Breast epithelium (tissue), 4 donors: Measurements from ENCODE around the gene UBAC2. TPM values are rescaled to one million over a fixed set of nuclear protein-coding genes. Genes with fewer than 3 reads are reported as not detected.

ENCODE experiments used
- DNase-seq, 2 donors: peaks; one replicate each; pipeline ENCODE4 v3.0.0-alpha.2; 2019; ENCODE audit warnings: low spot score in 2 of 2
- H3K27ac ChIP-seq, 2 donors: fragments of 200-600 bp; sonication (generic) in 1 of 2; one replicate each; pipeline ENCODE4 v1.5.1; 2016 to 2019; ENCODE audit warnings: mild to moderate bottlenecking in 1 of 2
- H3K27me3 ChIP-seq, 2 donors: fragments of 200-600 bp; sonication (generic) in 1 of 2; one replicate each; pipeline versions ENCODE4 v1.5.1 to v1.6.0; 2017 to 2019; ENCODE audit warnings: control low read depth in 1 of 2, mild to moderate bottlenecking in 1 of 2
- H3K36me3 ChIP-seq: fragments of 200-600 bp; one replicate; pipeline ENCODE4 v1.5.1; 2019
- H3K4me1 ChIP-seq, 2 donors: fragments of 200-600 bp; sonication (generic); one replicate each; pipeline ENCODE4 v1.5.1; 2016 to 2019; ENCODE audit warnings: control low read depth in 1 of 2
- H3K4me3 ChIP-seq, 3 donors: fragments of 200-600 bp; sonication (generic); 1 replicate in 2 of 3; 2 replicates in 1 of 3; pipeline ENCODE4 v1.5.1; 2016 to 2019; ENCODE audit warnings: mild to moderate bottlenecking in 3 of 3, moderate library complexity in 2 of 3
- H3K9me3 ChIP-seq, 2 donors: fragments of 200-600 bp; sonication (generic) in 1 of 2; one replicate each; pipeline ENCODE4 v1.5.1; 2016 to 2019; ENCODE audit warnings: control low read depth in 1 of 2
- CTCF ChIP-seq, 3 donors: fragments of 450-650 bp; IDR thresholded peaks; one replicate each; pipeline ENCODE4 v1.5.1; 2016 to 2017; ENCODE audit warnings: antibody characterized with exemption in 3 of 3, mild to moderate bottlenecking in 3 of 3, moderate library complexity in 3 of 3
- POLR2A ChIP-seq: fragments of 450-650 bp; IDR thresholded peaks from one replicate; pipeline ENCODE4 v1.6.1; 2016; ENCODE audit warnings: antibody characterized with exemption, mild to moderate bottlenecking, moderate library complexity
- POLR2AphosphoS5 ChIP-seq, 3 donors: sonication (generic); formaldehyde crosslinking; IDR thresholded peaks; one replicate each; pipeline ENCODE4 v1.6.1; 2017; ENCODE audit warnings: antibody characterized with exemption in 3 of 3
- intact Hi-C: fragments of 100-400 bp; cut with DNase I; formaldehyde crosslinking; loops from one replicate; pipeline ENCODE4 v1.15.1; 2023; ENCODE audit warnings: low total_unique reads
- total RNA-seq, 3 donors: library from RNA; depleted of rRNA; stranded (reverse); fragments of >200 nt; gene quantifications; one replicate each; pipeline ENCODE4 v1.1.0, GENCODE V29; 2016

Gene UBAC2
- total RNA-seq, 3 donors from 2014 or later, result 64.6 to 72.8 (median 65.1) TPM

GRCh38 chr13:99360696-99361095 is 160.0 kb downstream of the UBAC2 start:
- TF ChIP-seq CTCF (IDR thresholded peaks at IDR 0.05) (no peak), POLR2A (no peak), POLR2AphosphoS5 (IDR thresholded peaks at IDR 0.05) (no peak)
- DNase-seq, result no peak
- intact Hi-C loops, result no loop called here
- Histone ChIP-seq H3K36me3 (no peaks in the 10 kb centered on the region), H3K27ac (no peak overlapping the region), H3K4me3 (no peak overlapping the region), H3K9me3 (no peaks in the 10 kb centered on the region), H3K4me1 (peaks cover 1 to 7% of the 10 kb centered on the region in 2 donors), H3K27me3 (no peaks in the 10 kb centered on the region)

DNA sequence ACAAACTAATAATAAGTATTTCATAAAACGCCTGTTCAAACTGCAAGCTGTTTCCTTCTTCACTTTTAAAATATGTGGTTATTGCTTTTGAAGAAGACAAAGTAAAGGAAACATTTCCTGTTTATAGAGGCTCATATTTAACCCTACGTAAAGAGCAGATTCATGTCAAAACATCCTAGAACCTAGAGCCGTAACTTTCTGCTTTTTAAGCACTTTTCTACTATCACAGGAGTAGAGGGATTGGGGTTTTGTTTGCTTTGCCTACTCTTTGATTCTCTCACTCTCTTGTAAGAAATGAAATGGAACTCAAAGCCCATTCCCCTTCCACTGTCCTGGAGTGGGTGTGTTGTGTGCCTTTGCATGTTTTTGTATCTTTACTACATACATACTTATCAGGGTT is 160.5 kb downstream of the UBAC2 start:
- intact Hi-C loops, result no loop called here
- no peak for TF ChIP-seq POLR2AphosphoS5 (IDR thresholded peaks at IDR 0.05)
- no peak for TF ChIP-seq CTCF (IDR thresholded peaks at IDR 0.05)
- no peak for TF ChIP-seq POLR2A
- no peak overlapping the region for H3K4me3 ChIP-seq
- H3K4me1 ChIP-seq, result peaks cover 0 to 7% of the 10 kb centered on the region in 2 donors
- DNase-seq, result no peak
- H3K36me3 ChIP-seq, result no peaks in the 10 kb centered on the region
- H3K27me3 ChIP-seq, result no peaks in the 10 kb centered on the region
- no peaks in the 10 kb centered on the region for H3K9me3 ChIP-seq
- no peak overlapping the region for H3K27ac ChIP-seq

DNA sequence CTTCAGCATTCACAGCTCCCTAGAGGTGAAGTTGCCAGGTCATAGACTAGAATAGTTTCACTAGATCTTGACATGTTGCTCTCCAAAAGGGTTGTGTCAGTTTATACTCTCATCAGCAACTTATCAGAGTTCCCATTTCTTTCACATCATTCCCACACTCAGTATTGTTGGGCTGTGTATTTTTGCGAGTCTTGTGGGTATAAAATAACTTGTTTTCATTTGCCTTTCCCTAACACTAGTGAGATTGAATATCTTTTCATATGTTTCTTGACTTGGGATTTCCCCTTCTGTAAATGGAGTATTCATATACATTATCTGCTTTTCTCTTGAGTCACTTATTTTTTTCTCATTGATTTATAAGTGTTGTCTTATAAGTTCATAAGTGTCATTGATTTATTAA is 161.7 kb downstream of the UBAC2 start:
- TF ChIP-seq CTCF (IDR thresholded peaks at IDR 0.05) (no peak), POLR2AphosphoS5 (IDR thresholded peaks at IDR 0.05) (no peak), POLR2A (no peak)
- intact Hi-C loops, result no loop called here
- no peak overlapping the region for H3K4me3 ChIP-seq
- H3K27me3 ChIP-seq, result no peaks in the 10 kb centered on the region
- H3K9me3 ChIP-seq, result no peaks in the 10 kb centered on the region
- no peak for DNase-seq
- no peaks in the 10 kb centered on the region for H3K36me3 ChIP-seq
- no peaks in the 10 kb centered on the region for H3K4me1 ChIP-seq
- no peak overlapping the region for H3K27ac ChIP-seq

GRCh38 chr13:99363391-99363790 is 162.7 kb downstream of the UBAC2 start:
- H3K27ac ChIP-seq, result no peak overlapping the region
- TF ChIP-seq POLR2AphosphoS5 (IDR thresholded peaks at IDR 0.05) (no peak), CTCF (IDR thresholded peaks at IDR 0.05) (no peak), POLR2A (no peak)
- no peaks in the 10 kb centered on the region for H3K9me3 ChIP-seq
- intact Hi-C loops, result no loop called here
- H3K4me3 ChIP-seq, result no peak overlapping the region
- H3K27me3 ChIP-seq, result no peaks in the 10 kb centered on the region
- no peak for DNase-seq
- no peaks in the 10 kb centered on the region for H3K36me3 ChIP-seq
- no peaks in the 10 kb centered on the region for H3K4me1 ChIP-seq

DNA sequence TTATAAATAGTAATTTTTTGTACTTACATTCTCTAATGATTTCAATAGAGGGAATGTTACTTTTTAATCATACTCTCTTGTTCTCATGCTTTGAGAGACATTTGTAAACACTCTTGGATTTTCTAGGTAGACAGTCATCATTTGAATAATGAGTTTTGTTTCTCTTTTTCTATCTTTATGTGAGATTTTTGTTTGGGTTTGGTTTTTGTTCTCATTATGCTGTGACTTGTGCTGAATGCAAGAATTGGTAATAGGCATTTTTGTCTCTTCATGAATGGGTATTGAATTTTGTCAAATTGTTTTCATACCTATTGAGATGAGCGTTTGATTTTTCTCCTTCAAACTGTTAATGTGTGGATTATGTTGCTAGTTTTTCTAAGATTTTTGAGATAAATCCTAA is 163.3 kb downstream of the UBAC2 start:
- no peak for TF ChIP-seq POLR2AphosphoS5 (IDR thresholded peaks at IDR 0.05)
- TF ChIP-seq POLR2A, result no peak
- no peak for TF ChIP-seq CTCF (IDR thresholded peaks at IDR 0.05)

More for the DNA sequence above, 163.3 kb downstream of the UBAC2 start:
- H3K4me1 ChIP-seq, result no peaks in the 10 kb centered on the region
- H3K27me3 ChIP-seq, result no peaks in the 10 kb centered on the region
- H3K4me3 ChIP-seq, result no peak overlapping the region
- DNase-seq, result no peak
- no peaks in the 10 kb centered on the region for H3K36me3 ChIP-seq
- no peak overlapping the region for H3K27ac ChIP-seq
- intact Hi-C loops, result no loop called here
- no peaks in the 10 kb centered on the region for H3K9me3 ChIP-seq
